GM18502 (cell line): Measurements from ENCODE around the gene PCNX4.
"Not testable (repeated sequence)": the region's sequence is repeated elsewhere in the genome, so short reads cannot be mapped to it uniquely, and the experiment has no call there.

ENCODE experiments used
- ATAC-seq: cut with Tn5 transposase; IDR thresholded peaks from one replicate; pipeline ENCODE4 v1.9.1; 2021; ENCODE audit warnings: mild to moderate bottlenecking; ENCODE audit not compliant: unreplicated experiment, poor library complexity

The PCNX4 gene

GRCh38 chr14:60099855-60100254 lies 8.1 kb downstream of the PCNX4 start:
- not testable (repeated sequence) for ATAC-seq

GRCh38 chr14:60101786-60102185 lies 10.1 kb downstream of the PCNX4 start:
- no peak for ATAC-seq

GRCh38 chr14:60102389-60102788 lies 10.7 kb downstream of the PCNX4 start:
- ATAC-seq = no peak

- ATAC-seq = no peak
Observed at GRCh38 chr14:60106339-60106738, 14.6 kb downstream of the PCNX4 start.

GRCh38 chr14:60107477-60107876 lies 15.8 kb downstream of the PCNX4 start:
- no peak for ATAC-seq

- no peak for ATAC-seq
Observed at GRCh38 chr14:60111732-60112131, 20.0 kb downstream of the PCNX4 start.

- ATAC-seq = no peak
Observed at GRCh38 chr14:60114881-60115280, 23.2 kb downstream of the PCNX4 start.

- ATAC-seq = no peak
Observed at GRCh38 chr14:60116181-60116580, 24.5 kb downstream of the PCNX4 start.

GRCh38 chr14:60125918-60126317 lies 34.2 kb downstream of the PCNX4 start:
- ATAC-seq = no peak

GRCh38 chr14:60133487-60133886 lies 41.8 kb downstream of the PCNX4 start:
- no peak for ATAC-seq

GRCh38 chr14:60134702-60135101 lies 43.0 kb downstream of the PCNX4 start:
- ATAC-seq = no peak

- ATAC-seq = peak; percentile 50
Observed at GRCh38 chr14:60151715-60152114, 60.0 kb downstream of the PCNX4 start.

- ATAC-seq = no peak
Observed at GRCh38 chr14:60153991-60154390, 62.3 kb downstream of the PCNX4 start.

GRCh38 chr14:60154671-60155070 lies 62.9 kb downstream of the PCNX4 start:
- no peak for ATAC-seq

GRCh38 chr14:60160422-60160821 lies 68.7 kb downstream of the PCNX4 start:
- no peak for ATAC-seq

GRCh38 chr14:60161196-60162107 lies 69.7 kb downstream of the PCNX4 start:
- ATAC-seq = no peak

- no peak for ATAC-seq
Observed at GRCh38 chr14:60163693-60164092, 72.0 kb downstream of the PCNX4 start.

GRCh38 chr14:60164404-60164711 lies 72.6 kb downstream of the PCNX4 start:
- ATAC-seq = peak; percentile 18

GRCh38 chr14:60164712-60165546 lies 73.2 kb downstream of the PCNX4 start, which contains the start of gene DHRS7:
DHRS7 (minus strand) TSS chr14:60165398; CDS start chr14:60165309, 89 bp downstream.
- ATAC-seq = peak; percentile 88

- ATAC-seq = peak; percentile 20
Observed at GRCh38 chr14:60165547-60165876, 73.8 kb downstream of the PCNX4 start.

GRCh38 chr14:60166142-60166541 lies 74.4 kb downstream of the PCNX4 start:
- no peak for ATAC-seq
